H1 (cell line): Measurements from ENCODE around the gene SMIM23. TPM values are rescaled to one million over a fixed set of nuclear protein-coding genes. Genes with fewer than 3 reads are reported as not detected.

Experiments
- GABPA ChIP-seq: IDR thresholded peaks from 2 replicates; pipeline ENCODE4 v1.6.1; 2011; ENCODE audit warnings: mild to moderate bottlenecking, low read length, moderate library complexity, borderline replicate concordance; ENCODE audit not compliant: insufficient read depth
- POU5F1 ChIP-seq: IDR thresholded peaks from 2 replicates; pipeline ENCODE4 v1.6.1; 2011; ENCODE audit warnings: low read depth, mild to moderate bottlenecking, low read length, moderate library complexity
- polyA plus RNA-seq, 7 experiments: library from polyadenylated mRNA; depleted of rRNA in 3 of 7; stranded (reverse) in 5 of 7; unstranded in 2 of 7; fragments of >200 nt in 5 of 7; fragments of 200-250 nt in 2 of 7; gene quantifications; 1 replicate in 5 of 7; 2 replicates in 1 of 7; 4 replicates in 1 of 7; pipeline versions ENCODE4 v1.2.1 to v1.2.3, GENCODE V29; 2011 to 2013; ENCODE audit warnings: missing spikeins in 2 of 7, mixed read lengths in 2 of 7
- total RNA-seq: library from RNA; stranded (reverse); fragmentation: NEBNext Ultra II Directional; extraction: Animal tissue kit (Norgen Biotek cat#: 25700); gene quantifications from 2 replicates; pipeline ENCODE4 v1.2.1, GENCODE V29; 2021
- TF ChIP-seq, protein P1 (sequence below), 3 experiments: IDR thresholded peaks; 1 replicate in 2 of 3; 2 replicates in 1 of 3; pipeline versions ENCODE4 v1.5.1 to v1.6.1; 2011; ENCODE audit warnings: low read length in 3 of 3, mild to moderate bottlenecking in 3 of 3, inconsistent platforms in 2 of 3, low read depth in 1 of 3, moderate library complexity in 1 of 3; ENCODE audit not compliant: insufficient read depth in 1 of 3; ENCODE audit errors: control extremely low read depth in 1 of 3

SMIM23 gene
- total and polyA plus RNA-seq, 2 of the 8 experiments (the other 6 are each of a cell fraction or from before 2014, with no cell fraction given): not detected

GRCh38 chr5:171745602-171746001 is 40.0 kb upstream of the SMIM23 start (continued):
- TF ChIP-seq GABPA (no peak), POU5F1 (no peak)
- TF ChIP-seq, protein P1, sequence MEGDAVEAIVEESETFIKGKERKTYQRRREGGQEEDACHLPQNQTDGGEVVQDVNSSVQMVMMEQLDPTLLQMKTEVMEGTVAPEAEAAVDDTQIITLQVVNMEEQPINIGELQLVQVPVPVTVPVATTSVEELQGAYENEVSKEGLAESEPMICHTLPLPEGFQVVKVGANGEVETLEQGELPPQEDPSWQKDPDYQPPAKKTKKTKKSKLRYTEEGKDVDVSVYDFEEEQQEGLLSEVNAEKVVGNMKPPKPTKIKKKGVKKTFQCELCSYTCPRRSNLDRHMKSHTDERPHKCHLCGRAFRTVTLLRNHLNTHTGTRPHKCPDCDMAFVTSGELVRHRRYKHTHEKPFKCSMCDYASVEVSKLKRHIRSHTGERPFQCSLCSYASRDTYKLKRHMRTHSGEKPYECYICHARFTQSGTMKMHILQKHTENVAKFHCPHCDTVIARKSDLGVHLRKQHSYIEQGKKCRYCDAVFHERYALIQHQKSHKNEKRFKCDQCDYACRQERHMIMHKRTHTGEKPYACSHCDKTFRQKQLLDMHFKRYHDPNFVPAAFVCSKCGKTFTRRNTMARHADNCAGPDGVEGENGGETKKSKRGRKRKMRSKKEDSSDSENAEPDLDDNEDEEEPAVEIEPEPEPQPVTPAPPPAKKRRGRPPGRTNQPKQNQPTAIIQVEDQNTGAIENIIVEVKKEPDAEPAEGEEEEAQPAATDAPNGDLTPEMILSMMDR (IDR thresholded peaks at IDR 0.05; ENCODE audit: control extremely low read depth in 1 of 3, insufficient read depth in 1 of 3, low read depth in 1 of 3, low read length in 3 of 3): no peak
